ENCODE measurements around the gene MRPL24.

Gene MRPL24

DNA sequence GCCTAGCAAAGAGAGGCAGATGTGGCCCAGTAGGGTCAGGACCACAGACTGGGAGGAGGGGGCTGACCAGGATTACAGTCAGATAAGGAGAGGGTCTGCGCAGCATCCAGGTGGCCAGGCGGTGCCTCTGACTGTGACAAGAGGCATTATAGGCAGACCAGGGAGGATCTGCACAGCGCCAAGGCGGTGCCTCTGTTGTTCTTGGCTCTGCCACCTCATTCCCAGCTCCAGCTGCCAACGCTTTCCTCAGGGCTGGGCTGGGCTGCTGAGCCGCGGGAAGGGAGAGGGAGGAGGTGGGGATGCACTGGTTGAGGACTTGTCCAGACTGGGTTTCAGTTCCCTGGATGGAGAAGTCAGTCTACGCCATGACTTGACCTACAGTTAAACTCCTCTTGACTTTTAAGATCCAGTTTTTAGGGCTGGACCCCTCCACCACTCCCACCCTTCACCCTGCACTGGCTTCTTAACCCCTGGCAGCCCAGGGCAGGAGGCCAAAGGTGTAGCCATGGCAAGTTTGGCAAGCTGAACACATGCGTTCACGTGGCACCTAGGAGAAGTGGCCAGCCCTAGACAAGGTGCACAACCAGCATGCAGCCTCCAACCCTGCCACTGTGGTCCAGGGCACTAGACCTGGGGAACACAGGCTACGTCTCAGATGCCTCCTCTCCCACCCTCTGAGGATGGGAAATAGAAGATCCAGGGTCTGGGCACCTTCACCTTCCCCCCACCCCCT, 31.0 kb downstream of the MRPL24 start:
- no peak for ATAC-seq

DNA sequence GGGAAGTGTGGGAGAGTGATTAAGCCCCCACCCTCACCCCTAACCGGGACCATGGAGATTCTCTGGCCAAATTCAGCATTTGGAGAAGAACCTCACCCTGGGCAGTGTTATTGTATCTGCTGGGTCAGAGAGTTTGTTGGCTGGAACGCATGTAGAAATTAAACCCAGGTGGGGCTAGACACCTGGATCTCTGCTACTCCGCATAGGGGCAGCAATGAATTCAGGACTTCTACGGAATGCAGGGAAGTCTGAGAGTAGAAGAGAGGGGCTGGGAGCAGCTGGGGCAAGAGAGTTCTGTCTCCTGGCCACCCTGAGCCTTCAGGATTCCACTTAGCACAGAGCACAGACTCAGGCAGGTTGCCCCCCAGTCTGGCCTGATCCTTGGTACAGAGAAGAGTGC, 31.9 kb downstream of the MRPL24 start:
- no peak for ATAC-seq

DNA sequence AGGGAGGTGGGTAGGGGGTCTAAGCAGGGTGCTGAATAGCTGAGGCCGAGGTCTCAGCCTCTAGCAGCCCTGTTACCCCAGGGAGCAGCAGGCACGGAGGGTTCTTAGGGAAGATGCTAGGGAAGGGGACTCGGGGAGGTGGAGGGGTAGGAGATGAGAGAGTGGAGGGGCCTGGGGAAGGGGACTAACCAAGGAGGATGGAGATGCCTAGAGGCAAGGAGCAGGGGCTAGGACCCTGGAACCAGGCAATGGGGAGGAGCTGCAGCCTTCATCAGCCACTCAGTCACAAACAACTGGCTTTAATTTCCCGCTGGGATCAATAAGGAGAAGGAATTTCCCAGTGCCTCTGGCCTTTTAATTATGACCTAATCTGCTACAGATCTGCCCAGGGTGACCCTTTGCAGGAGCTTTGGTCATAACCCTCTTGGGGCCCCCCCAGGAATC, 32.6 kb downstream of the MRPL24 start:
- ATAC-seq, result no peak

DNA sequence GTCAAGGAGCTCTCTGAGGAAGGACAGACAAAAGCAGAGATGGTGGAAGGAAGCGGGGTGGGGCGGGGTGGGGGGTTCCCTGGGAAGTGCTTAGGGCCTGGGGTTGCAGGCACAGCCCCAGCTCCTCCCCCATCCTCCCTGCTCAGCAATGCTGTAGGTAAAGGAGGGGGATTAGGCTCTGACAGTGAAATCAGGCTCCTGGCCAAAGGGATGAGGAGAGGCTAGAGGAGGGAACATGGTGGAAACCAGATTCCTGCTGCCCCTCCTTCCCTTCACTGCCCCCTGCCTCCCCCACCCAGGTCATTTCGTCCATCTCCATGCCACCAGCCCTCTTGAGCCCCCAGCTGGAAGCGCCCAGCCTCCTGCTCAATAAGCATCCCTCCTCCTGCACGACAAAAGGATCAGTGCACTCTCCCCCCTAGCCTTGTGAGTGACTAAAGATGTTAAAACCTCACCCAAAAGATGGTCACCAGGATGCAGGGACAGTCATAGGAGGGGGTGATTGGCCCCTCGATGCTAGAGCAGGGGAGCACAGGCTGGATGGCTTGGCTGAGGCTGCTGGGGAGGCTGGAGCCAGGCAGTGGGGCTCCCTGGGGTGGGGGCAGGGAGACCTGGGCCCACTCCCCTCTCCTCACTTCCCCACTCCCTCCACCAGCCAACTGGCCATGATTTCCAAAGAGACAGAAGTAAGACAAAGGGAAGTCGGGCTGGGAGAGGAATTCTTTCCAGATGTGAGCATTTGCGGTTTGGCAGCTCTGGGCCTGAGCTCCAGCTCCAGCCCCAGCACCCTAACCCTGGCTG, 33.3 kb downstream of the MRPL24 start:
- no peak for ATAC-seq

DNA sequence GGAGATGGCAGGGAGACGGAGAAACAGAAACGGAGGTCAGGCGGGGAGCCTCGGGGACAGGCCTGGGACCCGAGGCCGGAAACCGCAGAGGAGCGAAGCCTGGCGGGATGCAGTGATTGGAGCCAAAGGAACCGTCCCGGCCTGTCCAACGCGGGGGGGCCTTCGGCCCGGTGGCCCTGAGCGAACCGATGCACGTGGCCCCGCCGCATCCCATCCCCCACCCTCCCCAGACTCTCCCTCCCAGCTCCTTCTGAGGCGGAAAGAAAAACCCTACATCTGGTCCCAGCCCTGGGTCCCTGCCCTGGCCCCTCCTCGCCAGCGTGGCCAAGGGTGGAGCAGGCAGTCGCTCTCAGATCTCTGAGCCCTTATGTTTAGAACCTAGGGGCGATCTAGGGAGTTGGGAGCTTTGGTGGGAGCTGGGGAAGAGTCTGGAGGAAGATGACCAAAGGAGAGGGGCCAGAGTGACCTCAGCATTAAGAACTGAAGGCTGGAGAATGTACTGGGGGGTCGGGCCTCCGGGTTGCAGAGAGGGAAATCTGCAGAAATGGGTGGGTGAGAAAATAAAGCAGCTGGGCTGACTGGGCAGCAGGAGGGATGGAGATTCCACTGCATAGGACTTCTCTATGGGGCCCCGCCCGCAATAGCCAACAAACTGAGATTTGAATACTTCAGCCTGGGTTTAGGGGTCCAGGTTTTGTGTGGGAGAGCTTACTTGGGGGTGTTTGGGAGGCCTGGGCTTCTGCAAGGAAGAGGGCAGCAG, 34.1 kb downstream of the MRPL24 start:
- ATAC-seq, result no peak

DNA sequence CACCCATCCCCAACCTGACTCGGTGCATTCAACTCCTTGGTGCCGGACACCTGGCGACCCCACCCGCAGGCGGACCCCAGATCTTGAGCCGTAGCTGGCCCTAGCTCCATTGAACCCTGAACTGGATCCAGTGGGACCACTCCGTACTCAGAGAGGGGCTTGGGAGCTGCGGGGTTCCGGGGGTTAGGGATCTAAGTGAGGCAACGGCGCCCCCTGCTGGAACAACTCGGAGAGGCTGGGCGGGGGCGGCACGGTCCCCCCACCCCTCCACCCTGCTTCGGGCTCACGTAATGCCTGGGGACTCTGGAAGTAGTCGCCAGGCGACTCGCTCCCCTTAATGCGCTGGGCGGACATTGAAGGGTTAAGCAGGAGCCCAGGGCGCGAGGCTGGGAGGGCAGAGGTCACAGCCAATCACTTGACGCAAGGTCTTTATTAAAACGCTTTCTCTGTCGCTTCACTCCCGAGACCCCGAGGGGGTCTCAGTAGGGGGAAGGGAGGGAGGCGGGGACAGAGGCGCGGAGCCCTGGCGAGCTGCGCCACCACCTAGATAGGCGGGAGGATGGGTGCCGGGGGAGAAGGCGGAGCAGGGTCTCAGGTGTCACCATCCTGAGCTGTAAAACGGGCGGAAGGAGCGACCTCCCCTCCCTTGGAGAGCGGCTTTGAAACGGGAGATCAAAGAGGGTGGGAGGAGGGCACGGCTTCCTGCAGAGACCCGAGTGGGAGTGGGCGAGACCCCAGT, 34.8 kb downstream of the MRPL24 start:
- ATAC-seq, result peak; percentile 66 to 70

DNA sequence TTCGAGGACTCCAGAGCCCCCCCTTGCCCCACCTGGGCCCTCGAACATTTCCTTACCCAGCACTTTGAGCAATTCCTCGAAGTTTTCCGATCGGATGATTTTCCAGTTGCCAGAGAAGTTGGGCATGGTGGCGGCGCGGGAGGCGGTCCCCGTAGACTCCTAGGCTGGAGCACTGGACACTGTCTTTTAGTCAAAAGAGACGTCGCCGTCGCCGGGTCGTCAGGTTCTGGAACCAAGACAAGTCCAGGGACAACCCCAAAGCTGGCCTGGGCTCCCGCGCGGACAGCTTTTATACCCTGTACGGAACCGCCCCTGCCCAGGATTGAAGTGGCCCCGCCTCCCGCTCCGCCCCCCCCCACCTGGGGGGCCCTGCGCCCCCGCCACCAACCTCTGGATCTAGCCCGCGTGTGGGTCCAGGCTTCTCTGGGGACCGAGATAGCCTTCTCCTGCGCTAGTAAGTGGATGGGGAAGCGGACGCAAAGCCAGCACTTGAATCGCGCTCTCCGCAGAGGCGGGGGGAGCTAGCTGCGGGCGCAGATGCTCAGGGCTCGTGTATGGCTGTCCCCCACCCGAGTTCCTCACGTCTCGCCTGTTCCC, 35.5 kb downstream of the MRPL24 start, which contains the start of gene CRABP2:
TSS of gene CRABP2 (minus strand) at position 263 of the 597 bp plus-strand sequence. CDS start at position 126, 137 bp downstream.
- ATAC-seq, result peak; percentile 34 to 40

DNA sequence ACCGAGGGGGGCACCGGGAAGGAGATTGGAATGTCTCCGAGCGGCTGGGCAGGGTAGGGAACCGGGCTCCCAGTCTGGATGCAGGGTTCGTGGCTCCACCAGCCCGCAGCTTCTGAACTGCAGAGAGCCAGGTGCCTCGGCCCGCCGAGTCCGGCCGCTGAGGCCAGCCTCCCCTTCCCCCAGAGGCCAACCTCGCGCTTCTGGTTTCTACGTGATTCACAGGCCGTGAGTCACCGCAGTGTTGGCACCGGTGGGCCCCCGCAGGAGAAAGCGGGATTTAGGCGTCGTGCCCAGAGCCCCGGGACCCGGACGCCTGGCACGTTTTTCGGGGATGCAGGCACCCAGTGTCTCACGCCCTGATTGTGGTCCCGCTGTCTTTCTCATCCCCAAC, 36.0 kb downstream of the MRPL24 start:
- ATAC-seq, result peak; percentile 39 to 55

DNA sequence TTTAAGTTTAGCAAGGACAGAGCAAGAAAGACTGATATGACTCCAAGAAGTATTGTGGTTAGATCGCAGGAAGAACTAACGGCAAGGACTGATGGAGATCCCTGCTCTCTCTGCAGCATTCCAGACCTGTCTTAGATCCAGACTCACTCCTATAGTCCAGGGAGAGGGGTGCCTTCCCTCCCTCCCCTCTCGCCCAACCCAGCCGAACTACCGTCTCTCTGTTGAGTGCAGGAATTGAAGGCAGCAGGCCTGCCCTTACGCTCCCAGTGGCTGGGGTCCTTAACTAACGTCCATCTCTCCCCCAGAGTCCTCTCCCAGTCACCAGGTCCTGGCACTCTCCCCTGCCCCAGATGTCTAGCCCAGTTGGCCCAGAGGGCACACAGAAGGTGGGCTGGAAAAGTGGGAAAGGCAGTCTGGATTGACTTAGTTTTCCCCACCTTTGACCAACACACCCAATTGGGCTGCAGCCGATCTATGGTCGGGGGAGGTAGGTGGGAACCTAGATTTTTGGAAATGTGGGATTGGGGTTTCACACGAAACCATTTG, 36.6 kb downstream of the MRPL24 start:
- ATAC-seq, result no peak

DNA sequence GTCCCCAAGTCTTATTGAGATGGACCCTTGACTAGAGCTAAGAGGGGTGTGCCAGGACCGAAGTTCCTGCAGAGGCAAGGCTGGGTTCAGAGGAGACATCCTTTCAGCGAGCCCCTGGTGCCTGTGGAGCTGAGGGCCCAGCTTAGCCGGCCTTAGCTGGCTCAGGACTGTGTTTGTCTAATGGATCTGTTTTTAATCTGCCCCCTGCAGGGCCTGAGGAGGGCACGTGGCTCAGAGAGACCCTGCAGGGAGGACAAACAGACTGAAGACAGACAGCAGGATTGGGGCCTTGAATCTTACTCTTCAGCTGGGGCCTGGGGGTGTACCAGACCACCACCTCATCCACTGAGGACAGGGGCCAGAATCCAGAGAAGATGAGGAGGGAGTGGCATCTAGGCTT, 37.1 kb downstream of the MRPL24 start:
- no peak for ATAC-seq

DNA sequence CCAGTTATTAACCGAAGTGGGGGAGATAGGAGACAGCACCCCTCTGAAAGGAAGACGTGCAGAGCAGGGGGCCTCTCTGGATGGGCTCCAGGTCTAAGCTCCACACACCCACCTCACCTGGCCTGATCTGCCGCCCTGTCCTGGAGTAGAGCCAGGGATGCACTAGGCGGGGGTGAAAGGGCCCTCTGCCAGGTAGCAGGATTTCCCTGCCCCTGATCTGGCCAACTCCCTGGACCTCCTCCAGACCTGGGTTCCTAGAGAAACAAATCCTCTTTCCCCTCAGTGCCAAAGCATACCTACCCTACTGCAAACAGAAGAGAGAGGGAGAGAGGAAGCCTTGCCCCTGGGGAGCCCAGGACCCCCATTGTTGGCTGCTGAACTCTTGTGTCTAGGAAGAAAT, 37.6 kb downstream of the MRPL24 start:
- ATAC-seq, result no peak

DNA sequence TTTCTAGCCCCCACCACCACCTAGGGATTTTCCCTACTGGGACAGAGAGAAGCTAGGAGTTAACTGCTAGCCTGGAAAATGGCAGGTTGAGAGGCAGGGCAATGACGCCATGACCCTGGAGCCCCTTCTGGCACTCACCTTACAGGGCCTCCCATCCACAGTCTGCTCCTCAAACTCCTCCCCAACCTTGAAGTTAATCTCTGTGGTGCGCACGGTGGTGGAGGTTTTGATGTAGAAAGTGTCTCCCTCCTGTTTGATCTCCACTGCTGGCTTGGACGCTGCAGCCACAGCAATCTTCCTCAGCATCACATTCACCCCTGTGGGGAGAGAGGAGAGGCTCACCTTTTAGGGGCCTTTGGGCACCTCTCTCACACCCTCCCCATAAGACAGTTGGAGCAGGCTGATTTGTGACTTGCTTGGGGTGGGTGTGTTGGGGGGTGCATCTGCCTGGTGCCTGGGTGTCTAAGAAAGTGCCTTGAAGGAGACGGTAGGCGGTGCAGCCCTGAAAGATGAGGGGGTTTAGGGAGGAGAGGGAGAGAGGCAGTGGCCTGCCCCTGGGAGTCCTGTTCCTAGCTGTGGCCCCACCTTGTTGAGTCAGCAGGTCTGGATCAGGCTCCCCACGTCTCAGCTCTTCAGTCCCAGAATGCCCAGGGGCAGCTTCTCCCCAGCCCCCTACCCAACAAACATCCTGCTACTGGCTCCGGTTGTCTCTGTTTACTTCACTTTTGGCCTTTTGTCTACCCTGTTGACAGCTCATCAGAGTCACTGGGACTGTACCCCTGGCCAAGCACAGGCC, 40.0 kb downstream of the MRPL24 start:
- no peak for ATAC-seq

DNA sequence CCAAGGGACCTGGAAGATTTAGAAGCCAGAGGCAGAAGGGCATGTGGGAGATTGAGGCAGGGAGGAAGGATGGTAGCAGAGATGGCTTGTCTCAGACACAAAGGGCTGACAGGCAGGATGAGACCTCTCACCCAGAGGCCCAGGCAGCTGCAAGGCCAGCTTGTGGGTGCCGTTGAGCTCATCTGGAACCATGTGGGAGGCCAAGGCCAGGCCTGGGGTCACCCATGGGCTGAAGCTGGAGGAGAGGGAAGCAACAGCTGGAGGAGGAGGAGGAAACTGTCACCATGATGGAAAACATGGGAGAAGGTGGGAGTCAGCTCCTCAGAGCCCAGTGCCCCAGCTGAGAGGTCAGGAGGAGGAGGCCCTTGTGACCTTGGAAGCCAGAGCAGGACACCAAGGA, 41.9 kb downstream of the MRPL24 start:
- ATAC-seq, result no peak

DNA sequence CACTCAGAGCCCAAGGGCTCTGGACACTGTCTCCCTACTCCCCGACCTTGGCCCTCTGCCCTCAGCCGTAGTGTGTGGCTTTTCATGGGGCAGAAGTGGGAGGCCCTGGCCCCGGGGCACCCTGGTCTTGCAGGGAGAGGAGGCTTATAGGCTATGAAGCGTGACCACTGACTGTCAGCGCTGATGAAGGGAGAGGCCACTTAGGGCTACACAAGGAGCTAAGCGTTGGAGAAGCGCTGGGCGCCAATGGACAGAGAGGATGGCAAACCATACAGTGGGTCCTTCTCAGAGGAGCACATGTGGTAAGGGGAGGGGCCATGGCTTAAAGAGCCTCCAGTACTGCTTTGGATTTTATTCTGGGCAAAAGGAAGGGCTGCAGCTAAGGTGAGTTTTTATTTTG, 43.4 kb downstream of the MRPL24 start:
- no peak for ATAC-seq

DNA sequence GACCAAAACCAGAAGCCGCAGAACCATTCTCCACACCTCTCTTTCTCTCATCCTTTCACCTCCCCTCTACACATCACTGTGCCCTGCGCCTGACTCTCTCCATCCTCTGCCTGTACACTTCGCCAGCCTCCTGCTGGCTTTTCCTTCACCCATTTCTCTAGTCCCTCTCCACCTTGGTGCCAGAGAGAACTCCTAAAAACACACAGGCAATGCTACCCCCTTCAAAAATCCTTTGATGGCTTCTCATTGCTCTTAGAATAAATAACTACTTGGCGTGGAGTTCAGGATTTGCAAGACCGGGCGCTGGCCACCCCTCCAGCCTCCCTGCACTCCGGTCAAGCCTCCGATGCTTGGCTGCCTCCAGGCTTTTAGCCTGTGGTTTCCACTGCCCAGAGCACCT, 44.1 kb downstream of the MRPL24 start:
- ATAC-seq, result no peak

DNA sequence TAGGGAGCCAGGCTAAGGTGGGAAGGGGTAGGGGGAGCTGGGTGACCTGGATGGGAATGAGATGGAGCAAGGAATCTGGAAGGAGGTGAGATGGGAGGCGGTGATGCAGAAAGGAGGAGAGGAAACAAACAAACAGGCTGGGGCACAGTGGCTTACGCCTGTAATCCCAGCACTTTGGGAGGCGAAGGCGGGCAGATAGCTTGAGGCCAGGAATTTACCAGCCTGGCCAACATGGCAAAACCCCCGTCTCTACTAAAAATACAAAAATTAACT, 46.3 kb downstream of the MRPL24 start:
- no peak for ATAC-seq

DNA sequence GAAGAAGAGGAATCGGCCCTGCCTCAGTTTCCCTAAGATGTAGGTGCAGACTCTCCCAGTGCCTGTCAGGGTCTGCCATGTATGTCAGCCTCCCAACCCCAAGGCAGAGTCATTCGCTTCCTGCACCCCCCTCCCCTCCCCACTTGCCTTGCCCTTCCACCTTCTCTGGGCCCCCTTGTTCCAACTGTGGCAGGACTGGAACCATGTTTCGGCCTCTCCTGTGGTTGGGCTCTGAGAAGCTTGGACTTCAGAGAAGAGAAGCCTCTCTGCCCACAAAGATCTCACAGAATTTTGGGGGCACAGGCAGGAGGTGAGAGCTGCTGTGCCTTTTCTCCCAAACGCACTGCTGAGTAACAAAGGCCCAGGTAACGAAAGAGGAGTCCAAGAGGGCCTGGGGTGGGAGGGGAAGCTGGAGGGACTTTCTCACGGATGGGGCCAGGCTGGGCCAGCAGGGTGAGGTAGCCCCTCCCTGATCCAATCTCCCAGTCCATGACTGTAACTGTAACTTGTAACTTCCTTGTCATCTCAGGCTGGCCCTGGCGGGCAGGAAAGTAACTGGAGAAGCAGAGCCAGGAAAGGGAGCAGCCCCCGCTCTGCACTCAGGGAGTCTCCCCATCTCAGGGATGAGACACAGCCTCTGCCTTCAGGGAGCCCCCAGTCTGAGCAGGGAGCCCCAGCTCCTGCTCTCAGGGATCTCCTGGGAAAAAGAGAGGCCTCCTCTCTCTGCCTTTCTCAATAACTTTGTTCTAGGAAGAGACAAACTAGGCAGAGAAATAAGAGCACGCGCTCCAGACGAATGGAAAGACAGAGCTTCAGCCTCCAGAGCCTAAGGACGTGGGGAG, 46.8 kb downstream of the MRPL24 start:
- ATAC-seq, result no peak

DNA sequence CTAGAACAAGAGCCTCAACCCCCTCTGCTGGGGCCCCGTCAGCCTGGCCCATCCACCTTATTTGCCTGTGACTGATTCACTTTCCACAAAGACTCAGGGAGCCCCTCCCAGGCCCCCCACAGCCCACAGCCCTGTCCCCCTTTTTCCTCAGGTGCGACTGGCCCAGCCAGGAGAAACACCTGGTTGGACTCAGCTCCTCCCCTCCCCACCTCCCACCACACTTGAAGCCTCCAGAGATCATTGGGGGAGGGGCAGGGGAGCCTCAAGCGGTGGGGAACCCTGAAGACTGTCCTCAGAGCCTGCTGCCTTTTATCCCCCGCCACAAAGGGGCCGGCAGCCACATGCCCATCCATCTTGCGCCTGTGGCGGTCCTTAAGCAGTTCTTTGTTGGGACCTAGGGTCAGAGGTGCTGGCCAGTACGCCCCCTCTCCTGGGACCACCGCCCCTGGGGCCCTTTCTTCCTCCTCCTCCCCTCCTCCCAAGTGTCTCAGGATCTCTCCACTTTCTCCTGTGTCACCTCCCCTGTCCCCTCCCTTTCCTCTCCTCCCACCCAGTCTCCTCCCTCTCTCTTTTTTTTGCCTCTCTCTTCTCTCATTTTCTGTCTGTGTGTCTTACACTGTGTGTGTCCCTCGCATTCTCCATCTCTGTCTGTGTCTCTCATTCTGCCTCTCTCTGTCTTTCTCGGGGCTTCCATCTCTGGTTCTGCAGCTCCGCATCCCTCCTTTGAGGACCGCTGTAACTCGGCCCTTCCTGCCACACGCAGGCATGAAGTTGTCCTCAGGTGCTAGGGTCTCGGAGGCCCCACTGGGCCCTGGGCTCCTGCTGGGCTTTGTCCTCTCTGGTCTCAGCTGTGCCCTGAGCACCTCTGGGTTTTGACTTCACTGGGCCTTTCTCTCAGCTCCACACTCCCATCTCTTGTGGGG, 47.7 kb downstream of the MRPL24 start:
- ATAC-seq, result no peak

DNA sequence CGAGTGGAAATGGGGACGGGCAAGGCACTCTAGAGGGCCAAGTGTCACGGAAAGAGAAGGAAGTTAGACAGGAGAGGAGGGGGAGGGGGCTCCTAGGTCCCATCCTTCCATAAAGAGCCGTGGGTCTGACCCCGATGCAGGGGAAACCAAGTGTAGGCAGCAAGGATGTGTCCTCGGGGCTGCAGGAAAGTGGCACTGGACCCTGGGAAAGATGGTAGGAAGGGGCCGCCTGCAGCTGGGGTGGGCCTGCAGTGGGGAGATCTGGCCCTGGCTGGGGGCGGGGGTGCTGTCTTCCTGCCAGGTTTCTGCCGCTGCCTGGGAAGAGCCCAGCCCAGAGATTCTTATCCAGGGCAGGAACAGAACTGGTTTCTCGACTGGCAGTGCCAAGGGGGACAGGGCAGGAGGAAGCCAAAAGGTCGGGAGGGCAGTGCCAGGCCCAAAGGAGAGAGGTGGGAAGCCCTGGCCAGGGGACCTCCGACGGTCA, 48.4 kb downstream of the MRPL24 start:
- ATAC-seq, result no peak

Data from activated CD4-positive, CD25-positive, alpha-beta regulatory T cell treated with anti-CD3 and anti-CD28 coated beads, Interleukin-2, amount 50 U/mL, for 24 hours (primary cell).